ENCODE measurements around the gene SLC6A19. TPM values are rescaled to one million over a fixed set of nuclear protein-coding genes. Genes with fewer than 3 reads are reported as not detected.
"Not testable (repeated sequence)": the region's sequence is repeated elsewhere in the genome, so short reads cannot be mapped to it uniquely, and the experiment has no call there.

SLC6A19 gene
- total and polyA plus RNA-seq, 12 donors = under 0.01 TPM; not detected in 11

GRCh38 chr5:1264211-1264610 is 62.8 kb downstream of the SLC6A19 start:
- intact Hi-C loops (cut with DNase I) = no loop called here
- H3K27ac ChIP-seq = no peak overlapping the region
- H3K4me3 ChIP-seq = no peak overlapping the region
- DNase-seq = no peak
- H3K4me1 ChIP-seq (replicated peaks in 1 of 2) = no peaks in the 10 kb centered on the region
- H3K9me3 ChIP-seq (replicated peaks in 1 of 3) = no peaks in the 10 kb centered on the region
- H3K27me3 ChIP-seq = no peaks in the 10 kb centered on the region
- WGBS, 4 donors = 88 to 95% (median 91%) methylated on average over 8 to 18 of the region's 18 CpGs
- H3K36me3 ChIP-seq (replicated peaks in 1 of 2) = no peaks in the 10 kb centered on the region
- no peak for TF ChIP-seq POLR2A (IDR thresholded peaks at IDR 0.05)
- TF ChIP-seq CTCF (IDR thresholded peaks at IDR 0.05) = no peak

GRCh38 chr5:1265026-1265425 is 63.6 kb downstream of the SLC6A19 start:
- intact Hi-C loops (cut with DNase I) = no loop called here
- Histone ChIP-seq H3K4me1 (replicated peaks in 1 of 2) (no peaks in the 10 kb centered on the region), H3K9me3 (replicated peaks in 1 of 3) (no peaks in the 10 kb centered on the region), H3K27ac (no peak overlapping the region), H3K4me3 (no peak overlapping the region), H3K27me3 (no peaks in the 10 kb centered on the region), H3K36me3 (replicated peaks in 1 of 2) (no peaks in the 10 kb centered on the region)
- TF ChIP-seq CTCF (IDR thresholded peaks at IDR 0.05) = no peak
- no peak for TF ChIP-seq POLR2A (IDR thresholded peaks at IDR 0.05)
- no peak for DNase-seq
- WGBS, 4 donors = 72 to 80% (median 74%) methylated on average over 9 to 15 of the region's 15 CpGs

GRCh38 chr5:1265461-1266455 is 64.4 kb downstream of the SLC6A19 start:
- no peak for DNase-seq
- TF ChIP-seq CTCF (IDR thresholded peaks at IDR 0.05) (no peak), POLR2A (IDR thresholded peaks at IDR 0.05) (no peak)
- no peaks in the 10 kb centered on the region for H3K27me3 ChIP-seq
- no peak overlapping the region for H3K4me3 ChIP-seq
- no peaks in the 10 kb centered on the region for H3K36me3 ChIP-seq (replicated peaks in 1 of 2)
- H3K27ac ChIP-seq = no peak overlapping the region
- WGBS, 4 donors = 80 to 86% (median 84%) methylated on average over 16 to 40 of the region's 40 CpGs
- H3K9me3 ChIP-seq (replicated peaks in 1 of 3) = no peaks in the 10 kb centered on the region
- intact Hi-C loops (cut with DNase I) = no loop called here
- no peaks in the 10 kb centered on the region for H3K4me1 ChIP-seq (replicated peaks in 1 of 2)

- no peak overlapping the region for H3K4me3 ChIP-seq
- H3K36me3 ChIP-seq (replicated peaks in 1 of 2) = no peaks in the 10 kb centered on the region
- H3K27me3 ChIP-seq = no peaks in the 10 kb centered on the region
- H3K27ac ChIP-seq = no peak overlapping the region
- H3K9me3 ChIP-seq (replicated peaks in 1 of 3) = no peaks in the 10 kb centered on the region
- DNase-seq = no peak
- no peaks in the 10 kb centered on the region for H3K4me1 ChIP-seq (replicated peaks in 1 of 2)
- intact Hi-C loops (cut with DNase I) = no loop called here
- TF ChIP-seq POLR2A (IDR thresholded peaks at IDR 0.05) (no peak), CTCF (IDR thresholded peaks at IDR 0.05) (no peak)
- WGBS, 4 donors = 78 to 84% (median 82%) methylated on average over 7 to 9 of the region's 9 CpGs
These were observed 65.4 kb downstream of the SLC6A19 start for GRCh38 chr5:1266791-1267190.

DNA sequence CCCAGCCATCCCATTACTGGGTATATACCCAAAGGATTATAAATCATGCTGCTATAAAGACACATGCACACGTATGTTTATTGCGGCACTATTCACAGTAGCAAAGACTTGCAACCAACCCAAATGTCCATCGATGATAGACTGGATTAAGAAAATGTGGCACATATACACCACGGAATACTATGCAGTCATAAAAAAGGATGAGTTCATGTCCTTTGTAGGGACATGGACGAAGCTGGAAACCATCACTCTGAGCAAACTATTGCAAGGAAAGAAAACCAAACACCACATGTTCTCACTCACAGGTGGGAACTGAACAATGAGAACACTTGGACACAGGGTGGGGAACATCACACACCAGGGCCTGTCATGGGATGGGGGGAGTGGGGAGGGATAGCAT is 66.1 kb downstream of the SLC6A19 start:
- H3K27ac ChIP-seq; H3K4me3 ChIP-seq; H3K4me1 ChIP-seq (replicated peaks in 1 of 2); H3K36me3 ChIP-seq (replicated peaks in 1 of 2); intact Hi-C loops (cut with DNase I); H3K27me3 ChIP-seq; H3K9me3 ChIP-seq (replicated peaks in 1 of 3); DNase-seq: not testable (repeated sequence)
- WGBS, 4 donors = 82 to 94% (median 92%) methylated on average over 5 of the region's 5 CpGs

Data from adrenal gland (tissue), 12 donors.